ENCODE measurements around the gene DIS3L2.

- TF ChIP-seq, protein P1, sequence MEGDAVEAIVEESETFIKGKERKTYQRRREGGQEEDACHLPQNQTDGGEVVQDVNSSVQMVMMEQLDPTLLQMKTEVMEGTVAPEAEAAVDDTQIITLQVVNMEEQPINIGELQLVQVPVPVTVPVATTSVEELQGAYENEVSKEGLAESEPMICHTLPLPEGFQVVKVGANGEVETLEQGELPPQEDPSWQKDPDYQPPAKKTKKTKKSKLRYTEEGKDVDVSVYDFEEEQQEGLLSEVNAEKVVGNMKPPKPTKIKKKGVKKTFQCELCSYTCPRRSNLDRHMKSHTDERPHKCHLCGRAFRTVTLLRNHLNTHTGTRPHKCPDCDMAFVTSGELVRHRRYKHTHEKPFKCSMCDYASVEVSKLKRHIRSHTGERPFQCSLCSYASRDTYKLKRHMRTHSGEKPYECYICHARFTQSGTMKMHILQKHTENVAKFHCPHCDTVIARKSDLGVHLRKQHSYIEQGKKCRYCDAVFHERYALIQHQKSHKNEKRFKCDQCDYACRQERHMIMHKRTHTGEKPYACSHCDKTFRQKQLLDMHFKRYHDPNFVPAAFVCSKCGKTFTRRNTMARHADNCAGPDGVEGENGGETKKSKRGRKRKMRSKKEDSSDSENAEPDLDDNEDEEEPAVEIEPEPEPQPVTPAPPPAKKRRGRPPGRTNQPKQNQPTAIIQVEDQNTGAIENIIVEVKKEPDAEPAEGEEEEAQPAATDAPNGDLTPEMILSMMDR (IDR thresholded peaks at IDR 0.05), result no peak
- no peak for TF ChIP-seq POLR2AphosphoS5 (IDR thresholded peaks at IDR 0.05; ENCODE audit: insufficient read depth in 1 of 2, low read depth in 1 of 2)
Observed at GRCh38 chr2:232328516-232329460, 367.3 kb downstream of the DIS3L2 start.
